GM20000 (cell line): ENCODE results near the gene EFNA5.

Experiments
- DNase-seq: peaks from one replicate; pipeline ENCODE4 v3.0.0; 2012; ENCODE audit warnings: low spot score
- CTCF ChIP-seq: IDR thresholded peaks from 2 replicates; pipeline ENCODE4 v1.5.1; 2012; ENCODE audit warnings: mild to moderate bottlenecking, control low read depth; ENCODE audit errors: extremely low read depth, missing control alignments

Gene EFNA5

GRCh38 chr5:107578051-107578635, 92.6 kb downstream of the EFNA5 start:
- no peak for TF ChIP-seq CTCF

GRCh38 chr5:107577394-107577950, 93.3 kb downstream of the EFNA5 start:
- no peak for TF ChIP-seq CTCF
- DNase-seq: no peak

More at GRCh38 chr5:107578051-107578635, 92.6 kb downstream of the EFNA5 start:
- DNase-seq: no peak

- DNase-seq: no peak
- TF ChIP-seq CTCF: no peak
These were observed 93.9 kb downstream of the EFNA5 start for GRCh38 chr5:107576736-107577393.

- DNase-seq: no peak
- no peak for TF ChIP-seq CTCF
These were observed 94.6 kb downstream of the EFNA5 start for GRCh38 chr5:107576155-107576554.

GRCh38 chr5:107574287-107574686, 96.5 kb downstream of the EFNA5 start:
- no peak for TF ChIP-seq CTCF
- no peak for DNase-seq

GRCh38 chr5:107572715-107573368, 97.9 kb downstream of the EFNA5 start:
- no peak for TF ChIP-seq CTCF
- DNase-seq: no peak
